Heart left ventricle (tissue), 13 donors: ENCODE data around the gene PCDHB7.
"Not testable (repeated sequence)": the region's sequence is repeated elsewhere in the genome, so short reads cannot be mapped to it uniquely, and the experiment has no call there.

ENCODE experiments used
- POLR2A ChIP-seq, 2 donors: fragments of 450-650 bp; IDR thresholded peaks; one replicate each; pipeline ENCODE4 v1.6.1; 2017; ENCODE audit warnings: antibody characterized with exemption in 2 of 2, mild to moderate bottlenecking in 2 of 2, moderate library complexity in 2 of 2
- TF ChIP-seq, protein P1 (sequence below), 12 donors: fragments of 200-600 bp; sonication (generic) in 4 of 12; IDR thresholded peaks; one replicate each; pipeline versions ENCODE4 v1.5.0 to v1.8.0; 2018 to 2022; ENCODE audit warnings: antibody characterized with exemption in 12 of 12, mild to moderate bottlenecking in 5 of 12
- donor health status: ischemic (EF 13 %, LVEDD 7.1; RV severe dilation, severe dysfunction).
- donor health status: DM: no; HTN: yes; CAD: no.
- donor health status: DM: no; HTN: no; CAD: no.
- donor health status: ischemic (EF 25% LVEDD 6.9; RV normal size, moderate dysfunction).
- donor health status: ischemic (EF 25% LVEDD 5.7; RV mildly dilated, moderate dysfunction).
- donor health status: ischemic (EF 35%, LVEDD 5.7; RV mildly dilated, moderate dysfunction).
- donor health status: nonischemic (EF 11% LVEDD 7.7; RV severe dilation, severe dysfunction).
- donor health status: DM: yes; HTN: yes; CAD: no.
- donor health status: PGD.
- donor health status: ischemic (EF 29% LVEDD 5.4; RV normal size, mild dysfunction).
- donor health status: nonischemic (EF 23%, LVEDD 6.1; RV moderate dilation, normal function).

DNA sequence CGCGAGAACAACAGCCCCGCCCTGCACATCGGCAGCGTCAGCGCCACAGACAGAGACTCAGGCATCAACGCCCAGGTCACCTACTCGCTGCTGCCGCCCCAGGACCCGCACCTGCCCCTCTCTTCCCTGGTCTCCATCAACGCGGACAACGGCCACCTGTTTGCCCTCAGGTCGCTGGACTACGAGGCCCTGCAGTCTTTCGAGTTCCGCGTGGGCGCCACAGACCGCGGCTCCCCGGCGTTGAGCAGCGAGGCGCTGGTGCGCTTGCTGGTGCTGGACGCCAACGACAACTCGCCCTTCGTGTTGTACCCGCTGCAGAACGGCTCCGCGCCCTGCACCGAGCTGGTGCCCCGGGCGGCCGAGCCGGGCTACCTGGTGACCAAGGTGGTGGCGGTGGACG lies 20.8 kb upstream of the PCDHB7 start:
- TF ChIP-seq, protein P1, sequence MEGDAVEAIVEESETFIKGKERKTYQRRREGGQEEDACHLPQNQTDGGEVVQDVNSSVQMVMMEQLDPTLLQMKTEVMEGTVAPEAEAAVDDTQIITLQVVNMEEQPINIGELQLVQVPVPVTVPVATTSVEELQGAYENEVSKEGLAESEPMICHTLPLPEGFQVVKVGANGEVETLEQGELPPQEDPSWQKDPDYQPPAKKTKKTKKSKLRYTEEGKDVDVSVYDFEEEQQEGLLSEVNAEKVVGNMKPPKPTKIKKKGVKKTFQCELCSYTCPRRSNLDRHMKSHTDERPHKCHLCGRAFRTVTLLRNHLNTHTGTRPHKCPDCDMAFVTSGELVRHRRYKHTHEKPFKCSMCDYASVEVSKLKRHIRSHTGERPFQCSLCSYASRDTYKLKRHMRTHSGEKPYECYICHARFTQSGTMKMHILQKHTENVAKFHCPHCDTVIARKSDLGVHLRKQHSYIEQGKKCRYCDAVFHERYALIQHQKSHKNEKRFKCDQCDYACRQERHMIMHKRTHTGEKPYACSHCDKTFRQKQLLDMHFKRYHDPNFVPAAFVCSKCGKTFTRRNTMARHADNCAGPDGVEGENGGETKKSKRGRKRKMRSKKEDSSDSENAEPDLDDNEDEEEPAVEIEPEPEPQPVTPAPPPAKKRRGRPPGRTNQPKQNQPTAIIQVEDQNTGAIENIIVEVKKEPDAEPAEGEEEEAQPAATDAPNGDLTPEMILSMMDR (IDR thresholded peaks at IDR 0.05): not testable (repeated sequence)
- not testable (repeated sequence) for TF ChIP-seq POLR2A (IDR thresholded peaks at IDR 0.05)
